Uterus (tissue), 2 donors: ENCODE measurements around the gene MS4A18.

Experiments
- POLR2A ChIP-seq, 2 donors: fragments of 450-650 bp; IDR thresholded peaks; one replicate each; pipeline ENCODE4 v1.6.1; 2016; ENCODE audit warnings: antibody characterized with exemption in 2 of 2, mild to moderate bottlenecking in 1 of 2, moderate library complexity in 1 of 2
- TF ChIP-seq, protein P1 (sequence below), 4 experiments: fragments of 200-600 bp in 2 of 4; fragments of 450-650 bp in 2 of 4; sonication (generic) in 2 of 4; IDR thresholded peaks; one replicate each; pipeline ENCODE4 v1.5.1; 2016 to 2019; ENCODE audit warnings: antibody characterized with exemption in 4 of 4, mild to moderate bottlenecking in 2 of 4, moderate library complexity in 1 of 4

DNA sequence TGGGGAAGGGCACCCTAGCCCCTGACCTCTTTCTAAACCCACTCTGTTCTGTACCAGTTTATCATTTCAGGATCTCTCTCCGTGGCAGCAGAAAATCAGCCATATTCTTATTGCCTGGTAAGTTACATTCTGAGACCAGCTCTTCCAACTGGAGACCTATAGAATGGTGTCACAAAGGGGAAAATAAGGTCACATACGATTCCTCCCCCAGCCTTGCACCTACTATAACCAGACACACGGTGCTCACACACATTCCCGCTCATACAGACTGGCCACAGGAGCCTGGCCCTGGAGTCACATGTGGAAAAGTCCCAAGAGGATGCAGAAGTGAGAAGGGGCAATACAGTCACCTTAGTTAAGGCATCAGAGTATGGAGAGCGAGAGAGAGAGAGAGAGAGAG, 17.6 kb upstream of the MS4A18 start:
- TF ChIP-seq, protein P1, sequence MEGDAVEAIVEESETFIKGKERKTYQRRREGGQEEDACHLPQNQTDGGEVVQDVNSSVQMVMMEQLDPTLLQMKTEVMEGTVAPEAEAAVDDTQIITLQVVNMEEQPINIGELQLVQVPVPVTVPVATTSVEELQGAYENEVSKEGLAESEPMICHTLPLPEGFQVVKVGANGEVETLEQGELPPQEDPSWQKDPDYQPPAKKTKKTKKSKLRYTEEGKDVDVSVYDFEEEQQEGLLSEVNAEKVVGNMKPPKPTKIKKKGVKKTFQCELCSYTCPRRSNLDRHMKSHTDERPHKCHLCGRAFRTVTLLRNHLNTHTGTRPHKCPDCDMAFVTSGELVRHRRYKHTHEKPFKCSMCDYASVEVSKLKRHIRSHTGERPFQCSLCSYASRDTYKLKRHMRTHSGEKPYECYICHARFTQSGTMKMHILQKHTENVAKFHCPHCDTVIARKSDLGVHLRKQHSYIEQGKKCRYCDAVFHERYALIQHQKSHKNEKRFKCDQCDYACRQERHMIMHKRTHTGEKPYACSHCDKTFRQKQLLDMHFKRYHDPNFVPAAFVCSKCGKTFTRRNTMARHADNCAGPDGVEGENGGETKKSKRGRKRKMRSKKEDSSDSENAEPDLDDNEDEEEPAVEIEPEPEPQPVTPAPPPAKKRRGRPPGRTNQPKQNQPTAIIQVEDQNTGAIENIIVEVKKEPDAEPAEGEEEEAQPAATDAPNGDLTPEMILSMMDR (IDR thresholded peaks at IDR 0.05), result no peak
- TF ChIP-seq POLR2A (IDR thresholded peaks at IDR 0.05), result no peak
